SU-DHL-6 (cell line): Measurements from ENCODE around the gene KIF3C.

Experiments
- H2AFZ ChIP-seq: fragments of 200-600 bp; sonication (generic); 2 replicates; pipeline ENCODE4 v1.6.1; 2014; ENCODE audit warnings: low read depth, mild to moderate bottlenecking, moderate library complexity, mixed read lengths, antibody characterized with exemption, low read length; ENCODE audit not compliant: severe bottlenecking
- H3F3A ChIP-seq: fragments of 200-600 bp; shearing (Covaris generic); 2 replicates; pipeline ENCODE4 v1.6.0; 2016; ENCODE audit warnings: antibody characterized with exemption, mild to moderate bottlenecking; ENCODE audit not compliant: insufficient read depth
- H3K27ac ChIP-seq: fragments of 200-600 bp; sonication (generic); 2 replicates; pipeline ENCODE4 v1.5.1; 2016; ENCODE audit warnings: low read depth, mild to moderate bottlenecking, low read length, moderate library complexity, mixed read lengths
- H3K27me3 ChIP-seq: fragments of 200-600 bp; sonication (generic), shearing (Covaris generic); 2 replicates; pipeline ENCODE4 v1.6.0; 2014; ENCODE audit warnings: mild to moderate bottlenecking, low read length
- H3K36me3 ChIP-seq: fragments of 200-600 bp; sonication (generic); 2 replicates; pipeline ENCODE4 v1.6.1; 2014; ENCODE audit warnings: mild to moderate bottlenecking, low read length, mixed read lengths
- H3K4me2 ChIP-seq: fragments of 300-600, 200-600 bp; shearing (Covaris generic), sonication (generic); 2 replicates; pipeline ENCODE4 v1.6.0; 2014; ENCODE audit warnings: low read length, low read depth, mild to moderate bottlenecking; ENCODE audit not compliant: poor library complexity, severe bottlenecking
- H3K4me3 ChIP-seq: fragments of 200-600 bp; sonication (generic); 2 replicates; pipeline ENCODE4 v1.5.1; 2014; ENCODE audit warnings: antibody characterized with exemption, low read length, mild to moderate bottlenecking, mixed read lengths; ENCODE audit not compliant: insufficient read depth, poor library complexity, severe bottlenecking
- H3K79me2 ChIP-seq: fragments of 200-600 bp; sonication (generic); 2 replicates; pipeline ENCODE4 v1.6.1; 2014; ENCODE audit warnings: mild to moderate bottlenecking, low read length, moderate library complexity; ENCODE audit not compliant: insufficient read depth
- H3K9ac ChIP-seq: fragments of 200-600 bp; sonication (generic); 2 replicates; pipeline ENCODE4 v1.7.0; 2014; ENCODE audit warnings: mild to moderate bottlenecking, low read length
- H3K9me2 ChIP-seq: fragments of 200-600 bp; sonication (generic); replicated peaks from 2 replicates; pipeline ENCODE4 v1.6.1; 2014; ENCODE audit warnings: low read length; ENCODE audit not compliant: insufficient read depth
- H3K9me3 ChIP-seq: fragments of 200-600 bp; sonication (generic); 2 replicates; pipeline ENCODE4 v1.6.1; 2014; ENCODE audit warnings: low read length, mixed read lengths; ENCODE audit not compliant: insufficient read depth
- H4K20me1 ChIP-seq: fragments of 200-600 bp; sonication (generic); 2 replicates; pipeline ENCODE4 v1.6.1; 2014; ENCODE audit warnings: low read depth, mild to moderate bottlenecking, antibody characterized with exemption, low read length, moderate library complexity, mixed read lengths
- EZH2phosphoT487 ChIP-seq: fragments of 200-600 bp; sonication (generic), shearing (Covaris generic); conservative IDR thresholded peaks from 2 replicates; pipeline ENCODE4 v1.6.1; 2018; ENCODE audit warnings: mild to moderate bottlenecking, antibody characterized with exemption, low read length, moderate library complexity, mixed read lengths
- TF ChIP-seq, protein P1 (sequence below): fragments of 200-600 bp; sonication (generic); IDR thresholded peaks from one replicate; pipeline ENCODE4 v1.5.1; 2017; ENCODE audit warnings: antibody characterized with exemption, mild to moderate bottlenecking, low read length, moderate library complexity; ENCODE audit not compliant: insufficient read depth, poor library complexity, severe bottlenecking

Gene KIF3C

GRCh38 chr2:25929789-25930473, 52.4 kb downstream of the KIF3C start:
- TF ChIP-seq, protein P1, sequence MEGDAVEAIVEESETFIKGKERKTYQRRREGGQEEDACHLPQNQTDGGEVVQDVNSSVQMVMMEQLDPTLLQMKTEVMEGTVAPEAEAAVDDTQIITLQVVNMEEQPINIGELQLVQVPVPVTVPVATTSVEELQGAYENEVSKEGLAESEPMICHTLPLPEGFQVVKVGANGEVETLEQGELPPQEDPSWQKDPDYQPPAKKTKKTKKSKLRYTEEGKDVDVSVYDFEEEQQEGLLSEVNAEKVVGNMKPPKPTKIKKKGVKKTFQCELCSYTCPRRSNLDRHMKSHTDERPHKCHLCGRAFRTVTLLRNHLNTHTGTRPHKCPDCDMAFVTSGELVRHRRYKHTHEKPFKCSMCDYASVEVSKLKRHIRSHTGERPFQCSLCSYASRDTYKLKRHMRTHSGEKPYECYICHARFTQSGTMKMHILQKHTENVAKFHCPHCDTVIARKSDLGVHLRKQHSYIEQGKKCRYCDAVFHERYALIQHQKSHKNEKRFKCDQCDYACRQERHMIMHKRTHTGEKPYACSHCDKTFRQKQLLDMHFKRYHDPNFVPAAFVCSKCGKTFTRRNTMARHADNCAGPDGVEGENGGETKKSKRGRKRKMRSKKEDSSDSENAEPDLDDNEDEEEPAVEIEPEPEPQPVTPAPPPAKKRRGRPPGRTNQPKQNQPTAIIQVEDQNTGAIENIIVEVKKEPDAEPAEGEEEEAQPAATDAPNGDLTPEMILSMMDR = no peak
- TF ChIP-seq EZH2phosphoT487 = no peak

DNA sequence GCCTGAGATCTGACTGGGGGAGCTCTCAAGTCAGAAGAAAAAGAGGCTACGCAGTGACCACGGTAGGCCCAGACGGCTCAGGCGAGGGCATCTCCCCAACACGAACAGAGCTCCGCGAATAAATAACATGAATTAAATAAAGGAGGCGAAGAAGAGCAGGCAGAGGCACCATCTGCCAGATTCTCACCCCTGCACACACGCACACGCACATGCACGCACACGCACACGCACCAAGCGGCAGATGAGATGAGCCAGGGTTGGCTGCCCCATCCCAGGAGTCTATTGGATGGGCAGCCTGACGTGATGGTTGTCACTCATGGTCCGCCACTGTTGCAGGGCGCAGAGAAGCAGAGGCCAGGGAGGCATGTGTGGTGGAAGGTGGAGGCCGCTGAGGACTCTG, 53.6 kb downstream of the KIF3C start:
- no peaks in the 10 kb centered on the region for H3K27me3 ChIP-seq
- H3K9ac ChIP-seq = no peak overlapping the region
- TF ChIP-seq EZH2phosphoT487 = no peak
- TF ChIP-seq, protein P1 = no peak
- no peak overlapping the region for H3K4me2 ChIP-seq
- H3K27ac ChIP-seq = no peak overlapping the region
- H4K20me1 ChIP-seq = no peaks in the 10 kb centered on the region
- no peaks in the 10 kb centered on the region for H3K9me2 ChIP-seq
- no peaks in the 10 kb centered on the region for H3K9me3 ChIP-seq
- no peaks in the 10 kb centered on the region for H3F3A ChIP-seq
- no peaks in the 10 kb centered on the region for H3K36me3 ChIP-seq
- no peak overlapping the region for H3K4me3 ChIP-seq
- no peaks in the 10 kb centered on the region for H3K79me2 ChIP-seq
- no peak overlapping the region for H2AFZ ChIP-seq

More at GRCh38 chr2:25929789-25930473, 52.4 kb downstream of the KIF3C start:
- H3K9me3 ChIP-seq = no peaks in the 10 kb centered on the region
- H3K4me2 ChIP-seq = no peak overlapping the region
- H3K27me3 ChIP-seq = no peaks in the 10 kb centered on the region
- H3F3A ChIP-seq = no peaks in the 10 kb centered on the region
- no peak overlapping the region for H2AFZ ChIP-seq
- no peak overlapping the region for H3K4me3 ChIP-seq
- no peak overlapping the region for H3K27ac ChIP-seq
- no peak overlapping the region for H3K9ac ChIP-seq
- no peaks in the 10 kb centered on the region for H3K36me3 ChIP-seq
- H3K9me2 ChIP-seq = no peaks in the 10 kb centered on the region
- H3K79me2 ChIP-seq = no peaks in the 10 kb centered on the region
- no peaks in the 10 kb centered on the region for H4K20me1 ChIP-seq

DNA sequence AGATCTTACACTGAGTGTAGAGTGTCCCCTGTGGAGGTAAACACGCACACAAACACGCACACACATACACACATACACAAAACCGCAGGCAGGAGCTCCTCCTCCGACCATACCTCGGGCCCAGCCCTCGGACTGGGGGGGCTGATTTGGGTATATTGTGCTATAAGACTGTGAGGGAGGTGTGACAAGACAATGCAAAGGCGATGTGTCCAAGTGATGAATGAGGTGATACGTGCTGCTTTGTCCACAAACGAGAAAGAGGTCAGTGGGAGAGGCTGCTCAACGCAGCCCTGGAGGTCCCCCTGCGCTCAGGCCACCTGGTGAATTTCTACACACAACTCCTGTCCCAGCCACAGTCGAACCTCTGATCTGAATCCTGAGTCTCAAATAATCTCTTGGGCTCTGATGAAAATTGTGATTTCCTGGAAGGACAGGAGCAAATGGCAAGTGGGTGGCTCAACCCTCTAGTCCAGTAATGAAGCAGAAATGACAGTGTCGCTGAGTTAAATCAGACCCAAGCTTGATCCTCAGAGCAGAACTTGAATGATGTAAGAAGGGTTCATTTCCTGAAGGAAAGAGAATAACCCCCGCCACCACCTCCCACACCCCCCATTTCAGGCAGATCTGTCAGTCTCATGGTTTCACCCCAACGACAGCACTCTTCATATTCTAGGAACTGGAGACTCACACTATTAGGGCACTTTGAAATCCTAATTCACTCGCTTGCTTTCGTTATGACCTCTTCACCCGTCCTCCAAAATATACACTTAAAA, 55.1 kb downstream of the KIF3C start:
- Histone ChIP-seq H3K36me3 (no peaks in the 10 kb centered on the region), H3K27ac (no peak overlapping the region), H3K9me3 (no peaks in the 10 kb centered on the region)

More for the DNA sequence above, 55.1 kb downstream of the KIF3C start:
- H3K27me3 ChIP-seq = no peaks in the 10 kb centered on the region
- H3F3A ChIP-seq = no peaks in the 10 kb centered on the region
- no peaks in the 10 kb centered on the region for H3K9me2 ChIP-seq
- no peak overlapping the region for H2AFZ ChIP-seq
- no peaks in the 10 kb centered on the region for H3K79me2 ChIP-seq
- no peaks in the 10 kb centered on the region for H4K20me1 ChIP-seq
- H3K9ac ChIP-seq = no peak overlapping the region
- no peak for TF ChIP-seq EZH2phosphoT487
- TF ChIP-seq, protein P1 = no peak
- H3K4me3 ChIP-seq = no peak overlapping the region
- H3K4me2 ChIP-seq = no peak overlapping the region
